Neural crest cell (in vitro differentiated cells): ENCODE results near the gene KREMEN1. TPM values are rescaled to one million over a fixed set of nuclear protein-coding genes. Genes with fewer than 3 reads are reported as not detected.

ENCODE experiments used
- DNase-seq: peaks from one replicate; pipeline ENCODE4 v3.0.0; 2021; ENCODE audit warnings: low read depth, mixed read lengths, low spot score
- H3K27ac Mint-ChIP-seq: one replicate; pipeline ENCODE4 v1.8.0; 2021; ENCODE audit warnings: mild to moderate bottlenecking, mixed read lengths; ENCODE audit not compliant: unreplicated experiment
- H3K27me3 Mint-ChIP-seq: 2 replicates; pipeline ENCODE4 v1.8.0; 2021; ENCODE audit warnings: low read depth, mild to moderate bottlenecking, mixed read lengths
- H3K36me3 Mint-ChIP-seq: 2 replicates; pipeline ENCODE4 v1.8.0; 2021; ENCODE audit warnings: low read depth, mild to moderate bottlenecking, mixed read lengths
- H3K4me1 Mint-ChIP-seq: 2 replicates; pipeline ENCODE4 v1.8.0; 2021; ENCODE audit warnings: mixed read lengths
- H3K4me3 Mint-ChIP-seq: one replicate; pipeline ENCODE4 v1.8.0; 2021; ENCODE audit warnings: mild to moderate bottlenecking, mixed read lengths
- H3K9me3 Mint-ChIP-seq: 2 replicates; pipeline ENCODE4 v1.8.0; 2021; ENCODE audit warnings: mixed read lengths
- CTCF ChIP-seq: fragments of 200-600 bp; sonication (generic); conservative IDR thresholded peaks from 2 replicates; pipeline ENCODE4 v1.5.0; 2021; ENCODE audit warnings: antibody characterized with exemption, mild to moderate bottlenecking
- total RNA-seq: library from RNA; stranded (reverse); gene quantifications from 2 replicates; pipeline ENCODE4 v1.2.1, GENCODE V29; 2021

The KREMEN1 gene
- total RNA-seq, 1 donor from 2014 or later: 3.9 TPM

- no peak for DNase-seq
- no peak for TF ChIP-seq CTCF
- Mint-ChIP-seq H3K4me3 (no peak overlapping the region), H3K9me3 (no peaks in the 10 kb centered on the region), H3K27ac (peak overlapping the region; percentile 6), H3K4me1 (peaks cover 19% of the 10 kb centered on the region), H3K36me3 (no peaks in the 10 kb centered on the region), H3K27me3 (peaks cover 3% of the 10 kb centered on the region)
Measured at GRCh38 chr22:29195964-29196666, 123.3 kb downstream of the KREMEN1 start.

GRCh38 chr22:29197096-29197495, 124.3 kb downstream of the KREMEN1 start:
- peaks cover 24% of the 10 kb centered on the region for H3K4me1 Mint-ChIP-seq
- no peaks in the 10 kb centered on the region for H3K9me3 Mint-ChIP-seq
- H3K27me3 Mint-ChIP-seq: peaks cover 3% of the 10 kb centered on the region
- H3K4me3 Mint-ChIP-seq: no peak overlapping the region
- no peak overlapping the region for H3K27ac Mint-ChIP-seq
- DNase-seq: no peak
- H3K36me3 Mint-ChIP-seq: no peaks in the 10 kb centered on the region
- no peak for TF ChIP-seq CTCF

GRCh38 chr22:29198240-29198639, 125.4 kb downstream of the KREMEN1 start:
- no peak for DNase-seq
- no peaks in the 10 kb centered on the region for H3K9me3 Mint-ChIP-seq
- TF ChIP-seq CTCF: no peak
- no peaks in the 10 kb centered on the region for H3K36me3 Mint-ChIP-seq
- no peak overlapping the region for H3K27ac Mint-ChIP-seq
- peaks cover 3% of the 10 kb centered on the region for H3K27me3 Mint-ChIP-seq
- peaks cover 27% of the 10 kb centered on the region for H3K4me1 Mint-ChIP-seq
- H3K4me3 Mint-ChIP-seq: no peak overlapping the region

- no peak for DNase-seq
- Mint-ChIP-seq H3K27ac (no peak overlapping the region), H3K4me1 (peaks cover 29% of the 10 kb centered on the region), H3K9me3 (no peaks in the 10 kb centered on the region), H3K27me3 (peaks cover 8% of the 10 kb centered on the region), H3K4me3 (no peak overlapping the region), H3K36me3 (no peaks in the 10 kb centered on the region)
- TF ChIP-seq CTCF: no peak
Measured at GRCh38 chr22:29199702-29200400, 127.0 kb downstream of the KREMEN1 start.

GRCh38 chr22:29200901-29201300, 128.1 kb downstream of the KREMEN1 start:
- Mint-ChIP-seq H3K36me3 (no peaks in the 10 kb centered on the region), H3K4me1 (peaks cover 22% of the 10 kb centered on the region), H3K9me3 (no peaks in the 10 kb centered on the region), H3K27ac (no peak overlapping the region), H3K4me3 (peak overlapping the region; percentile 45), H3K27me3 (peaks cover 8% of the 10 kb centered on the region)
- TF ChIP-seq CTCF: no peak
- no peak for DNase-seq
